Endothelial cell of umbilical vein (primary cell): ENCODE data around the gene PPIL1. TPM values are rescaled to one million over a fixed set of nuclear protein-coding genes. Genes with fewer than 3 reads are reported as not detected.

Experiments
- BruUV-seq: library from RNA; stranded (reverse); fragments of 400-500 nt; replicated peaks from 2 replicates; lab custom pipeline; 2021; lab: Mats Ljungman, UMichigan
- CTCF ChIA-PET: fragments of 300-600, 350-600 bp; sonication (Branson Sonifier 250); formaldehyde crosslinking; loops from one replicate; lab custom pipeline; 2021; ENCODE audit warnings: antibody characterized with exemption, inconsistent platforms; lab: Charles Lee
- POLR2A ChIA-PET: fragments of 300-600, 350-600 bp; sonication (Branson Sonifier 250); formaldehyde crosslinking; loops from one replicate; lab custom pipeline; 2021; ENCODE audit warnings: antibody characterized with exemption, inconsistent platforms; lab: Charles Lee
- DNase-seq: peaks from one replicate; pipeline ENCODE4 v3.0.0-alpha.2; 2011; ENCODE audit warnings: low read depth, low spot score
- FAIRE-seq: peaks from 2 replicates; lab custom pipeline; 2011; peaks lifted over from hg19 to GRCh38; lab: Jason Lieb, UNC
- H2AFZ ChIP-seq: 2 replicates; pipeline ENCODE4 v1.6.0; 2012; ENCODE audit warnings: low read depth, low read length, control low read depth, inconsistent platforms
- H3K27ac ChIP-seq: 2 replicates; pipeline ENCODE4 v1.5.1; 2011; ENCODE audit warnings: low read depth, mild to moderate bottlenecking, control low read depth, low read length, moderate library complexity; ENCODE audit not compliant: insufficient read depth
- H3K27me3 ChIP-seq, 2 experiments: 2 replicates each; pipeline versions ENCODE4 v1.6.0 to v1.6.1; 2011; ENCODE audit warnings: low read length in 2 of 2, mixed read lengths in 1 of 2; ENCODE audit not compliant: control insufficient read depth in 2 of 2, insufficient read depth in 2 of 2
- H3K36me3 ChIP-seq, 2 experiments: 2 replicates in 1 of 2; 3 replicates in 1 of 2; pipeline ENCODE4 v1.5.1; 2011; ENCODE audit warnings: low read length in 2 of 2, mild to moderate bottlenecking in 1 of 2, moderate library complexity in 1 of 2; ENCODE audit not compliant: control insufficient read depth in 2 of 2, insufficient read depth in 2 of 2; ENCODE audit errors: extremely low read depth in 1 of 2
- H3K4me1 ChIP-seq: 3 replicates; pipeline ENCODE4 v1.5.1; 2011; ENCODE audit warnings: mild to moderate bottlenecking, low read length; ENCODE audit not compliant: control insufficient read depth, insufficient read depth; ENCODE audit errors: extremely low read depth
- H3K4me2 ChIP-seq: 2 replicates; pipeline ENCODE4 v1.6.1; 2011; ENCODE audit warnings: low read length, control low read depth, mixed read lengths; ENCODE audit not compliant: insufficient read depth
- H3K4me3 ChIP-seq, 3 experiments: fragments of 200-600 bp in 1 of 3; sonication (generic), shearing (Covaris generic) in 1 of 3; replicated peaks in 1 of 3; 2 replicates each; pipeline ENCODE4 v1.5.1; 2011 to 2016; ENCODE audit warnings: control low read depth in 3 of 3, low read length in 3 of 3, mild to moderate bottlenecking in 2 of 3, inconsistent platforms in 1 of 3, low read depth in 1 of 3, moderate library complexity in 1 of 3; ENCODE audit not compliant: insufficient read depth in 1 of 3
- H3K79me2 ChIP-seq: 2 replicates; pipeline ENCODE4 v1.6.0; 2012; ENCODE audit warnings: low read length, inconsistent platforms; ENCODE audit not compliant: control insufficient read depth, insufficient read depth
- H3K9ac ChIP-seq: replicated peaks from 2 replicates; pipeline ENCODE3; 2011; ENCODE audit warnings: low read length, control low read depth; ENCODE audit not compliant: insufficient read depth; ENCODE audit errors: extremely low read depth
- H3K9me1 ChIP-seq: replicated peaks from 3 replicates; pipeline ENCODE4 v1.6.0; 2011; ENCODE audit warnings: mild to moderate bottlenecking, low read length; ENCODE audit not compliant: control insufficient read depth, insufficient read depth; ENCODE audit errors: extremely low read depth
- H3K9me3 ChIP-seq: replicated peaks from 2 replicates; pipeline ENCODE4 v1.5.1; 2012; ENCODE audit warnings: low read length, inconsistent platforms; ENCODE audit not compliant: control insufficient read depth, insufficient read depth
- H4K20me1 ChIP-seq: replicated peaks from 2 replicates; pipeline ENCODE3; 2011; ENCODE audit warnings: mild to moderate bottlenecking, low read length; ENCODE audit not compliant: control insufficient read depth, insufficient read depth; ENCODE audit errors: extremely low read depth
- FOS ChIP-seq: IDR thresholded peaks from 2 replicates; pipeline ENCODE4 v1.6.1; 2011; ENCODE audit warnings: mild to moderate bottlenecking, low read length, moderate library complexity, borderline replicate concordance; ENCODE audit not compliant: insufficient read depth
- GATA2 ChIP-seq: IDR thresholded peaks from 2 replicates; pipeline ENCODE4 v1.7.0; 2011; ENCODE audit warnings: low read depth, mild to moderate bottlenecking, moderate library complexity, mixed read lengths, low read length; ENCODE audit not compliant: insufficient read length, insufficient read depth
- JUN ChIP-seq: IDR thresholded peaks from 2 replicates; pipeline ENCODE4 v1.6.1; 2011; ENCODE audit warnings: borderline replicate concordance, low read depth; ENCODE audit not compliant: insufficient read length, insufficient read depth
- MYC ChIP-seq: IDR thresholded peaks from one replicate; pipeline ENCODE4 v1.6.1; 2011; ENCODE audit warnings: mild to moderate bottlenecking, low read depth, low read length
- dilution Hi-C: fragments of 300-500 bp; cut with MboI; formaldehyde crosslinking; loops from one replicate; pipeline ENCODE4 v1.15.0; 2019; ENCODE audit warnings: low sequenced_read_pairs; ENCODE audit not compliant: extremely low pct_ligation_motif_present
- intact Hi-C: fragments of 100-400 bp; cut with micrococcal nuclease; formaldehyde crosslinking; loops from one replicate; pipeline ENCODE4 v1.10.0; 2022
- polyA plus RNA-seq, 4 experiments: library from polyadenylated mRNA; depleted of rRNA in 3 of 4; stranded (reverse) in 3 of 4; unstranded in 1 of 4; fragments of >200 nt; gene quantifications; 2 replicates each; pipeline versions ENCODE4 v1.2.1 to v1.2.3, GENCODE V29; 2011 to 2012; ENCODE audit warnings: missing spikeins in 1 of 4
- total RNA-seq: library from RNA; stranded (reverse); gene quantifications from 2 replicates; pipeline ENCODE4 v1.2.3, GENCODE V29; 2021
- TF ChIP-seq, protein P1 (sequence below), 2 donors: IDR thresholded peaks; 1 replicate in 1 of 2; 2 replicates in 1 of 2; pipeline ENCODE4 v1.5.1; 2011; ENCODE audit warnings: low read length in 2 of 2, mild to moderate bottlenecking in 2 of 2, moderate library complexity in 2 of 2, control low read depth in 1 of 2, inconsistent platforms in 1 of 2, low read depth in 1 of 2; ENCODE audit not compliant: insufficient read depth in 1 of 2; ENCODE audit errors: extremely low read depth in 1 of 2
- TF ChIP-seq, protein P2 (sequence below): IDR thresholded peaks from 2 replicates; pipeline ENCODE4 v1.6.1; 2011; ENCODE audit not compliant: insufficient read depth, insufficient read length

The PPIL1 gene
- total and polyA plus RNA-seq, 2 donors (not counting 3 experiments of a cell fraction or from before 2014, with no cell fraction given) = 28.6 to 35.6 TPM

DNA sequence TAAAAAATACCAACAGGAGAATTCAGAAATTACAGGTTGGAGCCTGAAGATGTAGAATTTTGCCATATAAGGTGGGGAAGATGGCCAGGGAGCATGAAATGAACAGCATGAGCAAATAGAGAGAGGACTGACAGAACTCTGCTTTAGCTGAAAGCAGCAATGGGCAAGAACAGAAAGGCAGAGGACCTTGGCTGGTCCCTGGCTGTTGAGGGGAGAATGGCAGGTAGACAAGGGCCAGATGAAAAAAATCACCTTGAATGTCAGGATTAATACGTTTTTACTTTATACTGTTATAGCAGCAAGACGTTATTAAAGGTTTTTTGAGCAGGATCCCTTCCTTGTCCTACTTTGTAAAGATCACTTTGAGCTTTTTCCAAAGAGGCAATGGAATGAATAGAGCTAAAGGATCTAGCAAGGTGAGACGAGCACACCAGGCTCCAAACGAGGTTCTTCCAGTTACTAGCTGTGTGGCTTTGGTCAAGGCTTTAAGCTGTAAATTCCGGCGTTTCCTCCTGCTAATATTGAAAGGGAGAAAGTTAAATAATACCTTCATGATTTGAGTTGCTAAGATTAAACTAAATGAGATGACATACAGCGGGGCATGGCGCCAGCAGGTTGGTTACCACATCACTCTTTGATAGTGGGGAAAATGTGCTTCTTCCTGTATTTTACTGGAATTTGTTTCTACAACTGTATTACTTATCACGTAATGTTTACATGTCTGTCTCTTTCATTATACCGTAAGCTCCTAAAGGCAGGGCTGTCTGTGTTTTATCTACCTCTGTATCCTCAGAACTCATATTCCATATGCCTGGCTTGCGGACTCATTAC lies 776 bp downstream of the PPIL1 start:
- intact Hi-C loops (loop anchor here (5.0 kb wide), 1 partner anchor 197 kb away; the partner anchor contains the start of gene CDKN1A), dilution Hi-C loops (no loop called here)
- FAIRE-seq = peak; percentile 24
- DNase-seq = no peak
- H3K4me3 ChIP-seq = peak overlapping the region; percentile 63 to 95 (median 67)
- peak overlapping the region; percentile 99 for H3K4me2 ChIP-seq
- H4K20me1 ChIP-seq = no peaks in the 10 kb centered on the region
- H2AFZ ChIP-seq = peak overlapping the region; percentile 76
- H3K9me3 ChIP-seq = no peaks in the 10 kb centered on the region
- TF ChIP-seq, protein P1, sequence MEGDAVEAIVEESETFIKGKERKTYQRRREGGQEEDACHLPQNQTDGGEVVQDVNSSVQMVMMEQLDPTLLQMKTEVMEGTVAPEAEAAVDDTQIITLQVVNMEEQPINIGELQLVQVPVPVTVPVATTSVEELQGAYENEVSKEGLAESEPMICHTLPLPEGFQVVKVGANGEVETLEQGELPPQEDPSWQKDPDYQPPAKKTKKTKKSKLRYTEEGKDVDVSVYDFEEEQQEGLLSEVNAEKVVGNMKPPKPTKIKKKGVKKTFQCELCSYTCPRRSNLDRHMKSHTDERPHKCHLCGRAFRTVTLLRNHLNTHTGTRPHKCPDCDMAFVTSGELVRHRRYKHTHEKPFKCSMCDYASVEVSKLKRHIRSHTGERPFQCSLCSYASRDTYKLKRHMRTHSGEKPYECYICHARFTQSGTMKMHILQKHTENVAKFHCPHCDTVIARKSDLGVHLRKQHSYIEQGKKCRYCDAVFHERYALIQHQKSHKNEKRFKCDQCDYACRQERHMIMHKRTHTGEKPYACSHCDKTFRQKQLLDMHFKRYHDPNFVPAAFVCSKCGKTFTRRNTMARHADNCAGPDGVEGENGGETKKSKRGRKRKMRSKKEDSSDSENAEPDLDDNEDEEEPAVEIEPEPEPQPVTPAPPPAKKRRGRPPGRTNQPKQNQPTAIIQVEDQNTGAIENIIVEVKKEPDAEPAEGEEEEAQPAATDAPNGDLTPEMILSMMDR (IDR thresholded peaks at IDR 0.05; ENCODE audit: extremely low read depth in 1 of 2, insufficient read depth in 1 of 2, low read depth in 1 of 2, low read length in 2 of 2) = peak in 1 of 2 donors; percentile 17
- no peak for TF ChIP-seq GATA2
- H3K79me2 ChIP-seq = peaks cover 21% of the 10 kb centered on the region
- H3K9ac ChIP-seq = peak overlapping the region; percentile 92
- CTCF ChIA-PET = interaction anchor here (0.9 to 5.7 kb wide), 13 partner anchors 9 to 144 kb away, joined by 3 to 41 read pairs (median 5); partner anchors contain the start of gene C6orf89
- no peaks in the 10 kb centered on the region for H3K9me1 ChIP-seq
- peaks cover 0 to 2% of the 10 kb centered on the region in 2 experiments for H3K36me3 ChIP-seq
- POLR2A ChIA-PET = interaction anchor here (1.4 kb wide), 1 partner anchor 195 kb away, joined by 4 read pairs; the partner anchor contains the start of gene CDKN1A
- peaks cover 12% of the 10 kb centered on the region for H3K4me1 ChIP-seq
- TSS peak; percentile 64 for BruUV-seq
- no peaks in the 10 kb centered on the region for H3K27me3 ChIP-seq
- peak overlapping the region; percentile 82 for H3K27ac ChIP-seq

GRCh38 chr6:36873115-36873514 lies 1.5 kb downstream of the PPIL1 start:
- Histone ChIP-seq H4K20me1 (no peaks in the 10 kb centered on the region), H3K79me2 (peaks cover 25% of the 10 kb centered on the region), H3K9me3 (no peaks in the 10 kb centered on the region), H3K9ac (no peak overlapping the region), H3K4me2 (peak overlapping the region; percentile 99), H3K27me3 (no peaks in the 10 kb centered on the region), H3K4me1 (peaks cover 12% of the 10 kb centered on the region), H3K4me3 (no peak overlapping the region), H2AFZ (no peak overlapping the region), H3K36me3 (peaks cover 0 to 2% of the 10 kb centered on the region in 2 experiments), H3K27ac (no peak overlapping the region), H3K9me1 (no peaks in the 10 kb centered on the region)
- FAIRE-seq (peak; percentile 56), DNase-seq (no peak)
- dilution Hi-C loops = no loop called here
- POLR2A ChIA-PET = no interaction called here
- CTCF ChIA-PET = interaction anchor here (1.3 to 5.7 kb wide), 5 partner anchors 12 to 145 kb away, joined by 4 to 41 read pairs (median 28); partner anchors contain the start of gene C6orf89
- BruUV-seq = no TSS peak
- intact Hi-C loops = loop anchor here (5.0 kb wide), 1 partner anchor 196 kb away; the partner anchor contains the start of gene CDKN1A
- TF ChIP-seq, protein P1 (IDR thresholded peaks at IDR 0.05; ENCODE audit: extremely low read depth in 1 of 2, insufficient read depth in 1 of 2, low read depth in 1 of 2, low read length in 2 of 2) = no peak
- TF ChIP-seq MYC (no peak), GATA2 (no peak), JUN (no peak), FOS (no peak)
- TF ChIP-seq, protein P2, sequence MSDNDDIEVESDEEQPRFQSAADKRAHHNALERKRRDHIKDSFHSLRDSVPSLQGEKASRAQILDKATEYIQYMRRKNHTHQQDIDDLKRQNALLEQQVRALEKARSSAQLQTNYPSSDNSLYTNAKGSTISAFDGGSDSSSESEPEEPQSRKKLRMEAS = no peak
